Activated B cell treated with CpG ODN at 0.5 μM for 24 hours (primary cell): ENCODE measurements around the gene TRPM6. TPM values are rescaled to one million over a fixed set of nuclear protein-coding genes. Genes with fewer than 3 reads are reported as not detected.
"Not testable (repeated sequence)": the region's sequence is repeated elsewhere in the genome, so short reads cannot be mapped to it uniquely, and the experiment has no call there.

Source experiments
- ATAC-seq: fragments of 200-7000 bp; cut with Tn5 transposase; one replicate; pipeline ENCODE4 v1.10.0; 2021; ENCODE audit warnings: low read depth, mild to moderate bottlenecking, moderate library complexity
- CTCF ChIA-PET: fragments of 350-600 bp; sonication (Branson Sonifier 250); formaldehyde crosslinking; loops from one replicate; lab custom pipeline; 2021; ENCODE audit warnings: antibody characterized with exemption; lab: Charles Lee
- POLR2A ChIA-PET: fragments of 350-600 bp; sonication (Branson Sonifier 250); formaldehyde crosslinking; loops from one replicate; lab custom pipeline; 2021; ENCODE audit warnings: antibody characterized with exemption; lab: Charles Lee
- DNase-seq: peaks from one replicate; pipeline ENCODE4 v3.0.0; 2022
- H3K27ac Mint-ChIP-seq: one replicate; pipeline ENCODE4 v1.8.0; 2020; ENCODE audit warnings: mixed read lengths
- H3K27me3 Mint-ChIP-seq: one replicate; pipeline ENCODE4 v1.8.0; 2021; ENCODE audit warnings: mixed read lengths
- H3K36me3 Mint-ChIP-seq: one replicate; pipeline ENCODE4 v1.8.0; 2021; ENCODE audit warnings: low read depth, mixed read lengths
- H3K4me1 Mint-ChIP-seq: one replicate; pipeline ENCODE4 v1.8.0; 2021; ENCODE audit warnings: mixed read lengths
- H3K4me3 Mint-ChIP-seq: one replicate; pipeline ENCODE4 v1.8.0; 2020; ENCODE audit warnings: mild to moderate bottlenecking, mixed read lengths
- H3K9me3 Mint-ChIP-seq: one replicate; pipeline ENCODE4 v1.8.0; 2020; ENCODE audit warnings: mixed read lengths
- intact Hi-C: fragments of 100-400 bp; cut with micrococcal nuclease; formaldehyde crosslinking; loops from one replicate; pipeline ENCODE4 v1.15.1; 2024
- total RNA-seq: library from RNA; stranded (reverse); gene quantifications from 2 replicates; pipeline ENCODE4 v1.2.3, GENCODE V29; 2022
- TF ChIP-seq, protein P1 (sequence below): fragments of 200-600 bp; IDR thresholded peaks from one replicate; pipeline ENCODE4 v1.8.0; 2022; ENCODE audit warnings: antibody characterized with exemption, mild to moderate bottlenecking

TRPM6 gene
- total RNA-seq, 1 donor from 2014 or later: not detected

- Mint-ChIP-seq H3K27ac (no peak overlapping the region), H3K4me3 (no peak overlapping the region), H3K27me3 (no peaks in the 10 kb centered on the region), H3K9me3 (no peaks in the 10 kb centered on the region), H3K4me1 (peaks cover 22% of the 10 kb centered on the region), H3K36me3 (no peaks in the 10 kb centered on the region)
- no peak for DNase-seq
- CTCF ChIA-PET: no interaction called here
- no peak for ATAC-seq
- POLR2A ChIA-PET: no interaction called here
- TF ChIP-seq, protein P1, sequence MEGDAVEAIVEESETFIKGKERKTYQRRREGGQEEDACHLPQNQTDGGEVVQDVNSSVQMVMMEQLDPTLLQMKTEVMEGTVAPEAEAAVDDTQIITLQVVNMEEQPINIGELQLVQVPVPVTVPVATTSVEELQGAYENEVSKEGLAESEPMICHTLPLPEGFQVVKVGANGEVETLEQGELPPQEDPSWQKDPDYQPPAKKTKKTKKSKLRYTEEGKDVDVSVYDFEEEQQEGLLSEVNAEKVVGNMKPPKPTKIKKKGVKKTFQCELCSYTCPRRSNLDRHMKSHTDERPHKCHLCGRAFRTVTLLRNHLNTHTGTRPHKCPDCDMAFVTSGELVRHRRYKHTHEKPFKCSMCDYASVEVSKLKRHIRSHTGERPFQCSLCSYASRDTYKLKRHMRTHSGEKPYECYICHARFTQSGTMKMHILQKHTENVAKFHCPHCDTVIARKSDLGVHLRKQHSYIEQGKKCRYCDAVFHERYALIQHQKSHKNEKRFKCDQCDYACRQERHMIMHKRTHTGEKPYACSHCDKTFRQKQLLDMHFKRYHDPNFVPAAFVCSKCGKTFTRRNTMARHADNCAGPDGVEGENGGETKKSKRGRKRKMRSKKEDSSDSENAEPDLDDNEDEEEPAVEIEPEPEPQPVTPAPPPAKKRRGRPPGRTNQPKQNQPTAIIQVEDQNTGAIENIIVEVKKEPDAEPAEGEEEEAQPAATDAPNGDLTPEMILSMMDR: no peak
- intact Hi-C loops: no loop called here
Observed at GRCh38 chr9:74861773-74862474, 25.8 kb downstream of the TRPM6 start.

GRCh38 chr9:74861071-74861470 is 26.6 kb downstream of the TRPM6 start:
- Mint-ChIP-seq H3K9me3 (no peaks in the 10 kb centered on the region), H3K4me3 (no peak overlapping the region), H3K27me3 (no peaks in the 10 kb centered on the region), H3K36me3 (no peaks in the 10 kb centered on the region), H3K4me1 (peaks cover 22% of the 10 kb centered on the region), H3K27ac (no peak overlapping the region)
- ChIA-PET POLR2A (no interaction called here), CTCF (no interaction called here)
- TF ChIP-seq, protein P1: no peak
- intact Hi-C loops: no loop called here
- DNase-seq (no peak), ATAC-seq (no peak)

- H3K27ac Mint-ChIP-seq, H3K9me3 Mint-ChIP-seq, H3K4me3 Mint-ChIP-seq, intact Hi-C loops, H3K27me3 Mint-ChIP-seq, CTCF ChIA-PET, ATAC-seq, H3K36me3 Mint-ChIP-seq, DNase-seq: not testable (repeated sequence)
- H3K4me1 Mint-ChIP-seq: peaks cover 17% of the 10 kb centered on the region
- POLR2A ChIA-PET: interaction anchor here (0.5 to 0.7 kb wide), 2 partner anchors 91 to 97 kb away, joined by 3 to 7 read pairs; no protein-coding TSS in a partner anchor
Observed at GRCh38 chr9:74860247-74860646, 27.5 kb downstream of the TRPM6 start.

DNA sequence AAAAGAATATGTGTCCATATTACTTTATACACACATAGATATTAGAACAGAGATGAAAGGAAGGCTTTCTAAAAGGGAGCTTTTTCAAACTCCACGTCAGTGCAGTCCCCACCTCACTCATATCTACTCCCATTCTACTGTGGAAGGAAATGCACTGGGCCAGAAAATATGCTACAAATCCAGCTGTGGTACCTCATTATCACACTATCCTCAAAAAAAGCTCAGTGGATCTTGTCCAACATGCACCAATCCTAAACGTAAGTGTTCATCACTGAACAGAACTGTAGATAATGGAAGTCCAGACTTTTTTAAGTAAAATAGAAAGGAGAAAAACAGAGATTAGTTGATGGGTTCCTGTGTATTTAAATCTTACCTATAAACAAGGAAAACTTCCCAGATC is 27.9 kb downstream of the TRPM6 start:
- ATAC-seq (no peak), DNase-seq (no peak)
- intact Hi-C loops: no loop called here
- CTCF ChIA-PET: no interaction called here
- H3K27me3 Mint-ChIP-seq: no peaks in the 10 kb centered on the region
- no peak overlapping the region for H3K4me3 Mint-ChIP-seq
- no peaks in the 10 kb centered on the region for H3K36me3 Mint-ChIP-seq
- no peaks in the 10 kb centered on the region for H3K9me3 Mint-ChIP-seq
- no peak overlapping the region for H3K27ac Mint-ChIP-seq
- peaks cover 13% of the 10 kb centered on the region for H3K4me1 Mint-ChIP-seq
- TF ChIP-seq, protein P1: no peak
- POLR2A ChIA-PET: interaction anchor here (0.5 to 0.7 kb wide), 2 partner anchors 91 to 97 kb away, joined by 3 to 7 read pairs; no protein-coding TSS in a partner anchor

DNA sequence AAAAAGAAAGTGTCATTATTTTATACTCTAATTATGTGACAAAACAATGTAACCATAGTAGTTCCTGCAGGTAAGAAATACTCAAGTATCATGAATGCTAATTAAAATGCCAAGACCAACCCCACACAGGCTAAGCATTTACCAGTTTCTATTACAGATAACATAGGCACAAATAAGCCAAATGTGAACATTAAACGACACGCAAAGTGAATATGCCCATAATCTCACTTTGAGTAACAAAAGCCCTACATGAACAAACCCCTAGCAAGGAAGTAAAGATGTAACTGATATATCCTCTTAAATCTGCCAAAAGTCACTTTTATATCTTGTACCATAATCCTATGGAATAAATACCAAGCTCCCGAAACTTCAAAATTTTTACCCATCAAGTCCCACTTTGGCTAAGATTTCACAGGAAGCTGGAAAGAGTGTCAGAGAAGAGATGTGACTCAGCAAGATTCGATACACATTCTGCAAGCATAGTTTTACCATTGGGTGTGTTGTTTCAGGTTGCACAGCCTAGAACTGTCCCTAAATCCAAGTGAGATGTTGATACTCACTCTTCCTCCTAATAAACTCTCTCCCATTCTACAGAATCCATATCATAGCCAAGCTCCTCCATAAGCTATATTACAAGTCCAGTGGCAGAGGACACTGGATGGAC is 28.8 kb downstream of the TRPM6 start:
- Mint-ChIP-seq H3K4me3 (no peak overlapping the region), H3K4me1 (peaks cover 4% of the 10 kb centered on the region), H3K27ac (no peak overlapping the region), H3K9me3 (no peaks in the 10 kb centered on the region), H3K36me3 (no peaks in the 10 kb centered on the region), H3K27me3 (no peaks in the 10 kb centered on the region)
- intact Hi-C loops: no loop called here
- TF ChIP-seq, protein P1: no peak
- ATAC-seq (no peak), DNase-seq (no peak)
- CTCF ChIA-PET: no interaction called here
- POLR2A ChIA-PET: no interaction called here
